Ureter (tissue), 1 donor: ENCODE results near the gene LCN2. TPM values are rescaled to one million over a fixed set of nuclear protein-coding genes. Genes with fewer than 3 reads are reported as not detected.

Source experiments
- DNase-seq: peaks from one replicate; pipeline ENCODE4 v3.0.0-alpha.2; 2020; ENCODE audit warnings: low spot score
- total RNA-seq: library from RNA; stranded (reverse); gene quantifications from one replicate; pipeline ENCODE4 v1.2.4, GENCODE V29; 2023
- donor health status: DM: yes; HTN: yes; CAD: no.

LCN2 gene
- total RNA-seq, 1 donor from 2014 or later, result 143 TPM

- DNase-seq, result no peak
Measured at GRCh38 chr9:128193469-128194096, 44.3 kb downstream of the LCN2 start.

- no peak for DNase-seq
Measured at GRCh38 chr9:128201441-128202369, 52.5 kb downstream of the LCN2 start.

GRCh38 chr9:128202648-128203023 lies 53.4 kb downstream of the LCN2 start:
- DNase-seq, result no peak

Other genes starting within 250 kb of the LCN2 start
- 48.9 TPM for gene ST6GALNAC6, start 249.8 kb upstream of the LCN2 start, total RNA-seq
- 25.8 TPM for gene ST6GALNAC4, start 232.4 kb upstream of the LCN2 start, total RNA-seq
- gene PIP5KL1, start 218.7 kb upstream of the LCN2 start, total RNA-seq, result 3.3 TPM
- 41.1 TPM for gene DPM2, start 211.6 kb upstream of the LCN2 start, total RNA-seq
- gene EEIG1, start 168.5 kb upstream of the LCN2 start, total RNA-seq, result 99.6 TPM
- gene NAIF1, start 82.1 kb upstream of the LCN2 start, total RNA-seq, result 6.9 TPM
- 21.7 TPM for gene SLC25A25, start 81.2 kb upstream of the LCN2 start, total RNA-seq
- 87.8 TPM for gene PTGES2, start 21.7 kb upstream of the LCN2 start, total RNA-seq
- 179 TPM for gene BBLN, start 10.8 kb downstream of the LCN2 start, total RNA-seq
- gene CIZ1, start 42.1 kb downstream of the LCN2 start, total RNA-seq, result 134 TPM
- gene DNM1, start 53.9 kb downstream of the LCN2 start, total RNA-seq, result 31.4 TPM
- gene GOLGA2, start 126.6 kb downstream of the LCN2 start, total RNA-seq, result 125 TPM
- 21.9 TPM for gene SWI5, start 126.8 kb downstream of the LCN2 start, total RNA-seq
- gene TRUB2, start 173.0 kb downstream of the LCN2 start, total RNA-seq, result 32.7 TPM
- 91.8 TPM for gene COQ4, start 173.4 kb downstream of the LCN2 start, total RNA-seq
- gene SLC27A4, start 191.1 kb downstream of the LCN2 start, total RNA-seq, result 37.1 TPM
- 57.7 TPM for gene URM1, start 221.9 kb downstream of the LCN2 start, total RNA-seq